ENCODE results near the gene TIMM29.

Gene TIMM29

GRCh38 chr19:10924597-10924996 lies 4.0 kb upstream of the TIMM29 start:
- Histone ChIP-seq H3K9me3 (ENCODE audit: control insufficient read depth, insufficient read depth, low read depth, low read length) (no peaks in the 10 kb centered on the region), H3K27ac (ENCODE audit: extremely low read depth, low read depth, low read length) (no peak overlapping the region), H3K4me1 (ENCODE audit: control insufficient read depth, insufficient read depth, low read length) (peaks cover 3% of the 10 kb centered on the region; the same call in 1 of the 2 replicates), H3K4me3 (ENCODE audit: low read depth, low read length) (no peak overlapping the region), H3K36me3 (ENCODE audit: control insufficient read depth in 2 of 2, insufficient read depth in 1 of 2, low read length in 2 of 2) (peaks cover 0 to 65% of the 10 kb centered on the region in 2 experiments; a peak in 2 of 3 replicates)
- CTCF ChIA-PET: interaction anchor here (0.7 kb wide), 1 partner anchor 366 kb away, joined by 4 read pairs; no protein-coding TSS in a partner anchor
- POLR2A ChIA-PET: interaction anchor here (0.9 to 1.2 kb wide), 2 partner anchors 9 to 27 kb away, joined by 4 read pairs; no protein-coding TSS in a partner anchor
- peak; percentile 86 for TF ChIP-seq EGR2 (tag by site-specific recombination; IDR thresholded peaks at IDR 0.05; ENCODE audit: low read depth)
- TF ChIP-seq ZFHX2 (tag by site-specific recombination; conservative IDR thresholded peaks at IDR 0.05): peak; percentile 73
- no peak for TF ChIP-seq PRDM2 (tag by site-specific recombination; IDR thresholded peaks at IDR 0.05; ENCODE audit: borderline replicate concordance)

DNA sequence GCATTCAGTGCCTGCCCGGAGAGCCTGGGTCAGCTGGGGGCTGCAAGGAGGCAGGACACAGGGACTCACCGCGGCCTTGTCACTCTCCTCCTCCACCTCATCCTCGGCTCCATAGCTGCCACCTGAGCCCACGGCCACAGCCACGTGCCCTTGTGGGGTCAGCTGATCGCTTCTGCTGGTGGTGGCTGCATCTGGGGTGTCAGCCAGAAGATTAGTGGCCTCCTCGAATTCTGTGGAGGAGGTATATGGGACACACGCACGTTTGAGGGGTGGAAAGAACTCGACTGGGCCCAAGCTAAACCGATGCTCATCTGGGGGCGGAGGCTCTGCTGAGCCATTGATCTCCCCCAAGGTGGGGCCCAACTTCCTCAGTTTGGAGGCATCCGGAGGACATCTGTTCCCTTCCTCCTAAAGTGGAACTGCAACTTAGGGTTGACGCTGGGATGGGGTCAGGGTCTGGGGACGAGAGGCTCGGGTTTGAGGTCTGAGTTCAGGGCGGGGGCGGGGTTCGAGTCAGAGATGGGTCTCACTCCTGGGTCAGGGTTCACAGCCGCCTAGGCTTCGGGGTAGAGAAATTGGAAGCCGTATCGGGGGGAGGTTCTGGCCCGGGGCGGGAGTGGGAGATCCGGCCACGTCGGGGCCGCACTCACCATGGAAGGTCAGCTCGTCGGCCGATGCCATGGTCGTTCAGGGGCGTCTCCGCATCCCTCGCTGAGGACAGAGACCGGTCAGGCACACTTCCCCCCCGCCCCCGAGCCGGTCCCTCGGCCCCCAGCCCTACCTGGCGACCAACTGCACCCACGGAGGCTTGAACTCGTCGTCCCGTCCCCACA lies 665 bp upstream of the TIMM29 start:
- H3K4me1 ChIP-seq (ENCODE audit: control insufficient read depth, insufficient read depth, low read length): peaks cover 8% of the 10 kb centered on the region
- peak overlapping the region; percentile 33; the same call in 1 of the 2 replicates for H3K27ac ChIP-seq (ENCODE audit: extremely low read depth, low read depth, low read length)
- peaks cover 14 to 53% of the 10 kb centered on the region in 2 experiments for H3K36me3 ChIP-seq (ENCODE audit: control insufficient read depth in 2 of 2, insufficient read depth in 1 of 2, low read length in 2 of 2)
- POLR2A ChIA-PET: interaction anchor here (0.6 to 1.3 kb wide), 4 partner anchors 16 to 92 kb away, joined by 3 to 8 read pairs (median 4); partner anchors contain the start of gene TMED1
- H3K4me3 ChIP-seq (ENCODE audit: low read depth, low read length): peak overlapping the region; percentile 68
- no peaks in the 10 kb centered on the region for H3K9me3 ChIP-seq (ENCODE audit: control insufficient read depth, insufficient read depth, low read depth, low read length)
- CTCF ChIA-PET: interaction anchor here (0.5 to 0.9 kb wide), 3 partner anchors 9 to 53 kb away, joined by 3 to 4 read pairs (median 3); no protein-coding TSS in a partner anchor
- TF ChIP-seq ZBTB10 (tag by site-specific recombination; IDR thresholded peaks at IDR 0.05) (no peak), GLI4 (tag by site-specific recombination; IDR thresholded peaks at IDR 0.05) (no peak), ZNF391 (tag by site-specific recombination; IDR thresholded peaks at IDR 0.05; ENCODE audit: borderline replicate concordance, low read depth) (no peak), ZFP37 (tag by site-specific recombination; IDR thresholded peaks at IDR 0.05) (no peak), ZNF837 (tag by site-specific recombination; IDR thresholded peaks at IDR 0.05) (no peak), ZNF157 (tag by site-specific recombination; IDR thresholded peaks at IDR 0.05) (no peak), ZNF121 (tag by site-specific recombination; IDR thresholded peaks at IDR 0.05) (no peak), ZNF629 (tag by site-specific recombination; IDR thresholded peaks at IDR 0.05) (no peak), SP7 (tag by site-specific recombination; IDR thresholded peaks at IDR 0.05) (no peak), ZNF37A (tag by site-specific recombination; IDR thresholded peaks at IDR 0.05) (no peak), GLIS1 (tag by site-specific recombination; IDR thresholded peaks at IDR 0.05) (no peak), ZNF76 (tag by site-specific recombination; IDR thresholded peaks at IDR 0.05; ENCODE audit: borderline replicate concordance, low read depth) (no peak), ZNF221 (tag by site-specific recombination; IDR thresholded peaks at IDR 0.05; ENCODE audit: borderline replicate concordance) (no peak), ZFP69B (tag by site-specific recombination; IDR thresholded peaks at IDR 0.05) (0 out of 2 replicates have a peak, but pooled peaks have one; percentile 59)
- TF ChIP-seq, protein P1, sequence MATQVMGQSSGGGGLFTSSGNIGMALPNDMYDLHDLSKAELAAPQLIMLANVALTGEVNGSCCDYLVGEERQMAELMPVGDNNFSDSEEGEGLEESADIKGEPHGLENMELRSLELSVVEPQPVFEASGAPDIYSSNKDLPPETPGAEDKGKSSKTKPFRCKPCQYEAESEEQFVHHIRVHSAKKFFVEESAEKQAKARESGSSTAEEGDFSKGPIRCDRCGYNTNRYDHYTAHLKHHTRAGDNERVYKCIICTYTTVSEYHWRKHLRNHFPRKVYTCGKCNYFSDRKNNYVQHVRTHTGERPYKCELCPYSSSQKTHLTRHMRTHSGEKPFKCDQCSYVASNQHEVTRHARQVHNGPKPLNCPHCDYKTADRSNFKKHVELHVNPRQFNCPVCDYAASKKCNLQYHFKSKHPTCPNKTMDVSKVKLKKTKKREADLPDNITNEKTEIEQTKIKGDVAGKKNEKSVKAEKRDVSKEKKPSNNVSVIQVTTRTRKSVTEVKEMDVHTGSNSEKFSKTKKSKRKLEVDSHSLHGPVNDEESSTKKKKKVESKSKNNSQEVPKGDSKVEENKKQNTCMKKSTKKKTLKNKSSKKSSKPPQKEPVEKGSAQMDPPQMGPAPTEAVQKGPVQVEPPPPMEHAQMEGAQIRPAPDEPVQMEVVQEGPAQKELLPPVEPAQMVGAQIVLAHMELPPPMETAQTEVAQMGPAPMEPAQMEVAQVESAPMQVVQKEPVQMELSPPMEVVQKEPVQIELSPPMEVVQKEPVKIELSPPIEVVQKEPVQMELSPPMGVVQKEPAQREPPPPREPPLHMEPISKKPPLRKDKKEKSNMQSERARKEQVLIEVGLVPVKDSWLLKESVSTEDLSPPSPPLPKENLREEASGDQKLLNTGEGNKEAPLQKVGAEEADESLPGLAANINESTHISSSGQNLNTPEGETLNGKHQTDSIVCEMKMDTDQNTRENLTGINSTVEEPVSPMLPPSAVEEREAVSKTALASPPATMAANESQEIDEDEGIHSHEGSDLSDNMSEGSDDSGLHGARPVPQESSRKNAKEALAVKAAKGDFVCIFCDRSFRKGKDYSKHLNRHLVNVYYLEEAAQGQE (tag by site-specific recombination; IDR thresholded peaks at IDR 0.05): no peak
- TF ChIP-seq, protein P2, sequence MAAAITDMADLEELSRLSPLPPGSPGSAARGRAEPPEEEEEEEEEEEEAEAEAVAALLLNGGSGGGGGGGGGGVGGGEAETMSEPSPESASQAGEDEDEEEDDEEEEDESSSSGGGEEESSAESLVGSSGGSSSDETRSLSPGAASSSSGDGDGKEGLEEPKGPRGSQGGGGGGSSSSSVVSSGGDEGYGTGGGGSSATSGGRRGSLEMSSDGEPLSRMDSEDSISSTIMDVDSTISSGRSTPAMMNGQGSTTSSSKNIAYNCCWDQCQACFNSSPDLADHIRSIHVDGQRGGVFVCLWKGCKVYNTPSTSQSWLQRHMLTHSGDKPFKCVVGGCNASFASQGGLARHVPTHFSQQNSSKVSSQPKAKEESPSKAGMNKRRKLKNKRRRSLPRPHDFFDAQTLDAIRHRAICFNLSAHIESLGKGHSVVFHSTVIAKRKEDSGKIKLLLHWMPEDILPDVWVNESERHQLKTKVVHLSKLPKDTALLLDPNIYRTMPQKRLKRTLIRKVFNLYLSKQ (tag by site-specific recombination; IDR thresholded peaks at IDR 0.05; ENCODE audit: borderline replicate concordance): no peak

All from HEK293 (cell line).